KMS-11 (cell line): ENCODE measurements around the gene DIP2C.
"Not testable (repeated sequence)": the region's sequence is repeated elsewhere in the genome, so short reads cannot be mapped to it uniquely, and the experiment has no call there.

ENCODE experiments used
- H2AFZ ChIP-seq: fragments of 200-600 bp; sonication (generic); 2 replicates; pipeline ENCODE4 v1.6.1; 2016; ENCODE audit warnings: antibody characterized with exemption, mixed run types, low read depth
- H3K27ac ChIP-seq: fragments of 200-600 bp; sonication (generic); 2 replicates; pipeline ENCODE4 v1.6.1; 2016; ENCODE audit warnings: mild to moderate bottlenecking, mixed run types
- H3K27me3 ChIP-seq: fragments of 200-600 bp; sonication (generic); 2 replicates; pipeline ENCODE4 v1.6.1; 2017; ENCODE audit warnings: mild to moderate bottlenecking, low read depth, mixed run types, moderate library complexity; ENCODE audit not compliant: insufficient read depth
- H3K36me3 ChIP-seq: fragments of 200-600 bp; sonication (generic); 2 replicates; pipeline ENCODE4 v1.6.1; 2017; ENCODE audit warnings: mild to moderate bottlenecking, mixed run types; ENCODE audit not compliant: insufficient read depth
- H3K4me1 ChIP-seq: fragments of 200-600 bp; sonication (generic); 2 replicates; pipeline ENCODE4 v1.6.1; 2016; ENCODE audit warnings: mild to moderate bottlenecking, low read depth, mixed run types; ENCODE audit not compliant: poor library complexity, severe bottlenecking
- H3K4me2 ChIP-seq: fragments of 200-600 bp; sonication (generic); 2 replicates; pipeline ENCODE4 v1.7.0; 2016; ENCODE audit warnings: mild to moderate bottlenecking, mixed run types
- H3K4me3 ChIP-seq: fragments of 200-600 bp; sonication (generic); IDR thresholded peaks from 2 replicates; pipeline ENCODE4 v1.6.1; 2017; ENCODE audit warnings: low read depth, low read length, mixed read lengths; ENCODE audit not compliant: insufficient read depth
- H3K79me2 ChIP-seq: fragments of 200-600 bp; sonication (generic); 2 replicates; pipeline ENCODE4 v1.6.1; 2016; ENCODE audit warnings: low read depth, mixed run types; ENCODE audit not compliant: insufficient read depth
- H3K9ac ChIP-seq: fragments of 200-600 bp; sonication (generic); 2 replicates; pipeline ENCODE4 v1.6.1; 2016; ENCODE audit warnings: mild to moderate bottlenecking, mixed run types
- H4K20me1 ChIP-seq: fragments of 200-600 bp; sonication (generic); 2 replicates; pipeline ENCODE4 v1.6.1; 2016; ENCODE audit warnings: mild to moderate bottlenecking, mixed run types; ENCODE audit not compliant: insufficient read depth
- TF ChIP-seq, protein P1 (sequence below): fragments of 200-600 bp; sonication (generic); conservative IDR thresholded peaks from 2 replicates; pipeline ENCODE4 v1.6.1; 2017; ENCODE audit warnings: low read depth, mild to moderate bottlenecking, antibody characterized with exemption, low read length, moderate library complexity, mixed read lengths

The DIP2C gene

GRCh38 chr10:452512-453426 is 236.7 kb downstream of the DIP2C start:
- no peaks in the 10 kb centered on the region for H3K36me3 ChIP-seq
- no peak overlapping the region; the same call in 1 of the 2 replicates for H3K4me2 ChIP-seq
- no peak overlapping the region for H3K9ac ChIP-seq
- H3K4me1 ChIP-seq = peaks cover 33% of the 10 kb centered on the region
- H3K79me2 ChIP-seq = no peaks in the 10 kb centered on the region
- no peak overlapping the region for H2AFZ ChIP-seq
- TF ChIP-seq, protein P1, sequence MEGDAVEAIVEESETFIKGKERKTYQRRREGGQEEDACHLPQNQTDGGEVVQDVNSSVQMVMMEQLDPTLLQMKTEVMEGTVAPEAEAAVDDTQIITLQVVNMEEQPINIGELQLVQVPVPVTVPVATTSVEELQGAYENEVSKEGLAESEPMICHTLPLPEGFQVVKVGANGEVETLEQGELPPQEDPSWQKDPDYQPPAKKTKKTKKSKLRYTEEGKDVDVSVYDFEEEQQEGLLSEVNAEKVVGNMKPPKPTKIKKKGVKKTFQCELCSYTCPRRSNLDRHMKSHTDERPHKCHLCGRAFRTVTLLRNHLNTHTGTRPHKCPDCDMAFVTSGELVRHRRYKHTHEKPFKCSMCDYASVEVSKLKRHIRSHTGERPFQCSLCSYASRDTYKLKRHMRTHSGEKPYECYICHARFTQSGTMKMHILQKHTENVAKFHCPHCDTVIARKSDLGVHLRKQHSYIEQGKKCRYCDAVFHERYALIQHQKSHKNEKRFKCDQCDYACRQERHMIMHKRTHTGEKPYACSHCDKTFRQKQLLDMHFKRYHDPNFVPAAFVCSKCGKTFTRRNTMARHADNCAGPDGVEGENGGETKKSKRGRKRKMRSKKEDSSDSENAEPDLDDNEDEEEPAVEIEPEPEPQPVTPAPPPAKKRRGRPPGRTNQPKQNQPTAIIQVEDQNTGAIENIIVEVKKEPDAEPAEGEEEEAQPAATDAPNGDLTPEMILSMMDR = no peak
- peaks cover 18% of the 10 kb centered on the region for H4K20me1 ChIP-seq
- no peak overlapping the region for H3K4me3 ChIP-seq
- H3K27me3 ChIP-seq = no peaks in the 10 kb centered on the region
- H3K27ac ChIP-seq = no peak overlapping the region

GRCh38 chr10:451856-452255 is 237.6 kb downstream of the DIP2C start:
- no peak overlapping the region for H3K9ac ChIP-seq
- no peaks in the 10 kb centered on the region for H3K27me3 ChIP-seq
- H3K4me1 ChIP-seq = peaks cover 33% of the 10 kb centered on the region
- no peak overlapping the region for H3K4me3 ChIP-seq
- peak overlapping the region; percentile 17; the same call in 1 of the 2 replicates for H3K27ac ChIP-seq
- peaks cover 18% of the 10 kb centered on the region for H4K20me1 ChIP-seq
- H3K4me2 ChIP-seq = peak overlapping the region; percentile 64
- TF ChIP-seq, protein P1 = no peak
- no peaks in the 10 kb centered on the region for H3K79me2 ChIP-seq
- no peaks in the 10 kb centered on the region for H3K36me3 ChIP-seq
- no peak overlapping the region for H2AFZ ChIP-seq

DNA sequence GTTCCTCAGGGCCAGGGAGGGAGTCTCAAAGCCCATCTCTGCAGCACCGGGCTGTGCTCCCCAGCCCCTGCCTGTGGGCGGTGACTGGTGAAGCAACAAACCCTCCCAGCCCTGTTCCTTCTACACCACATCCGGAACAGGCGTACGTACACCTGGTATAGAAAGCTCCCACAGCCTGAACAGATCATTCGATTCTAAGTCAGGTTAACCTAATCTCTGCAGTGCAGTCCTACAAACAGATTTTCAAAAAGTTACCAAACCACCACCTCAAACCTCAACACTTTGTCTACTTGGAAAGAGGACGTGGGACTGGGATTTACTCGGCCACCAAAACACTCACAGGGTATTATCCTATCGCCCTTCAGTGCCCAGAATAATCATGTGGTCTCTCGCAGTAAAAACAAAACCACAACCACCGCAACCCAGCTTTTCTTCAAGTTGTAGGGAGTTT is 238.4 kb downstream of the DIP2C start:
- no peak overlapping the region for H3K4me3 ChIP-seq
- no peaks in the 10 kb centered on the region for H3K36me3 ChIP-seq
- peak overlapping the region; percentile 1; the same call in 1 of the 2 replicates for H3K9ac ChIP-seq
- H2AFZ ChIP-seq = no peak overlapping the region
- no peaks in the 10 kb centered on the region for H3K27me3 ChIP-seq
- peaks cover 33% of the 10 kb centered on the region for H3K4me1 ChIP-seq
- H3K4me2 ChIP-seq = peak overlapping the region; percentile 64
- TF ChIP-seq, protein P1 = no peak
- H3K27ac ChIP-seq = peak overlapping the region; percentile 21; the same call in 1 of the 2 replicates
- H4K20me1 ChIP-seq = peaks cover 18% of the 10 kb centered on the region
- no peaks in the 10 kb centered on the region for H3K79me2 ChIP-seq

GRCh38 chr10:450463-450862 is 239.0 kb downstream of the DIP2C start:
- TF ChIP-seq, protein P1 = no peak
- no peak overlapping the region; the same call in 1 of the 2 replicates for H3K9ac ChIP-seq
- no peaks in the 10 kb centered on the region for H3K79me2 ChIP-seq
- H3K4me1 ChIP-seq = peaks cover 33% of the 10 kb centered on the region
- no peak overlapping the region for H2AFZ ChIP-seq
- H3K36me3 ChIP-seq = no peaks in the 10 kb centered on the region
- H3K4me3 ChIP-seq = no peak overlapping the region
- no peaks in the 10 kb centered on the region for H3K27me3 ChIP-seq
- H3K4me2 ChIP-seq = peak overlapping the region; percentile 64
- H3K27ac ChIP-seq = peak overlapping the region; percentile 21; the same call in 1 of the 2 replicates
- H4K20me1 ChIP-seq = peaks cover 18% of the 10 kb centered on the region

DNA sequence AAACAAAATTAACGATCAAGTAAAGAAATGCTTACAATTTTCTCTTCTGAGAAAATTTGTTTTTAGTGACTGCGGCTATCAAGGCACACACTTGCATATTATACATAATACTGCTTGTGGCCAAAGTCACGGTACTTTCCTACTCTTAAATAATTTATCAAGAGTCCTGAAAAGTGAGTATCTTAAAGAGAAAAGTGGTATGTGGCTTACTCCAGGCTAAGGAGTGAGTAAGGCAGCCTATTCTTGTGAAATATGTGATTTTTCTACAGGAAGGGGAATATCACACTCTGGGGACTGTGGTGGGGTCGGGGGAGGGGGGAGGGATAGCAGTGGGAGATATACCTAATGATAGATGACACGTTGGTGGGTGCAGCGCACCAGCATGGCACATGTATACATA is 240.1 kb downstream of the DIP2C start:
- not testable (repeated sequence) for H3K4me2 ChIP-seq, H3K4me3 ChIP-seq, H3K79me2 ChIP-seq, H2AFZ ChIP-seq, H3K9ac ChIP-seq, H3K27me3 ChIP-seq, H3K36me3 ChIP-seq, H3K27ac ChIP-seq
- Histone ChIP-seq H4K20me1 (peaks cover 17% of the 10 kb centered on the region), H3K4me1 (peaks cover 33% of the 10 kb centered on the region)
